NAMALWA (cell line): ENCODE results near the gene CACNA2D1.

Experiments
- DNase-seq: peaks from one replicate; pipeline ENCODE4 v3.0.0-alpha.2; 2015; ENCODE audit warnings: low spot score

CACNA2D1 gene

GRCh38 chr7:82343716-82344115 is 99.9 kb downstream of the CACNA2D1 start:
- DNase-seq: no peak

GRCh38 chr7:82339958-82340357 is 103.6 kb downstream of the CACNA2D1 start:
- DNase-seq: no peak

GRCh38 chr7:82335927-82336326 is 107.7 kb downstream of the CACNA2D1 start:
- peak; percentile 82 for DNase-seq

GRCh38 chr7:82335001-82335400 is 108.6 kb downstream of the CACNA2D1 start:
- DNase-seq: no peak

- DNase-seq: no peak
Observed at GRCh38 chr7:82331234-82331633, 112.3 kb downstream of the CACNA2D1 start.

GRCh38 chr7:82330706-82331215 is 112.8 kb downstream of the CACNA2D1 start:
- no peak for DNase-seq

GRCh38 chr7:82327898-82328297 is 115.7 kb downstream of the CACNA2D1 start:
- DNase-seq: no peak

GRCh38 chr7:82325416-82325815 is 118.2 kb downstream of the CACNA2D1 start:
- no peak for DNase-seq

- DNase-seq: no peak
Observed at GRCh38 chr7:82323806-82324205, 119.8 kb downstream of the CACNA2D1 start.

GRCh38 chr7:82319674-82320118 is 123.9 kb downstream of the CACNA2D1 start:
- no peak for DNase-seq

GRCh38 chr7:82318786-82319185 is 124.8 kb downstream of the CACNA2D1 start:
- no peak for DNase-seq

- no peak for DNase-seq
Observed at GRCh38 chr7:82317760-82318159, 125.8 kb downstream of the CACNA2D1 start.

GRCh38 chr7:82317257-82317721 is 126.3 kb downstream of the CACNA2D1 start:
- no peak for DNase-seq

GRCh38 chr7:82313269-82313668 is 130.3 kb downstream of the CACNA2D1 start:
- no peak for DNase-seq

GRCh38 chr7:82312646-82313045 is 130.9 kb downstream of the CACNA2D1 start:
- DNase-seq: no peak

- DNase-seq: no peak
Observed at GRCh38 chr7:82305347-82306005, 138.1 kb downstream of the CACNA2D1 start.

- DNase-seq: no peak
Observed at GRCh38 chr7:82294865-82295264, 148.7 kb downstream of the CACNA2D1 start.

GRCh38 chr7:82294382-82294784 is 149.2 kb downstream of the CACNA2D1 start:
- no peak for DNase-seq

- no peak for DNase-seq
Observed at GRCh38 chr7:82293467-82293866, 150.1 kb downstream of the CACNA2D1 start.

- no peak for DNase-seq
Observed at GRCh38 chr7:82291931-82292330, 151.6 kb downstream of the CACNA2D1 start.

- no peak for DNase-seq
Observed at GRCh38 chr7:82289889-82290288, 153.7 kb downstream of the CACNA2D1 start.

GRCh38 chr7:82289152-82289535 is 154.4 kb downstream of the CACNA2D1 start:
- no peak for DNase-seq

GRCh38 chr7:82286798-82287140 is 156.8 kb downstream of the CACNA2D1 start:
- peak; percentile 45 for DNase-seq
